HG03064 (cell line): Measurements from ENCODE around the gene MPP1.

Experiments
- ATAC-seq: cut with Tn5 transposase; IDR thresholded peaks from one replicate; pipeline ENCODE4 v1.9.1; 2021; ENCODE audit warnings: low read depth; ENCODE audit not compliant: unreplicated experiment

The MPP1 gene

GRCh38 chrX:154776753-154777152, 28.5 kb downstream of the MPP1 start:
- no peak for ATAC-seq

GRCh38 chrX:154775419-154776349, 29.6 kb downstream of the MPP1 start:
- ATAC-seq = no peak

GRCh38 chrX:154774622-154775021, 30.7 kb downstream of the MPP1 start:
- ATAC-seq = no peak

- peak; percentile 76 for ATAC-seq
Observed at GRCh38 chrX:154762537-154763296, 42.6 kb downstream of the MPP1 start, which contains the start of gene DKC1. Gene DKC1, plus strand, starts transcription at chrX:154762864. Its CDS starts 102 bp downstream, at chrX:154762966.

- ATAC-seq = no peak
Observed at GRCh38 chrX:154761977-154762536, 43.2 kb downstream of the MPP1 start.

- no peak for ATAC-seq
Observed at GRCh38 chrX:154758696-154759095, 46.6 kb downstream of the MPP1 start.

- no peak for ATAC-seq
Observed at GRCh38 chrX:154751669-154752271, 53.5 kb downstream of the MPP1 start.

GRCh38 chrX:154751203-154751668, 54.0 kb downstream of the MPP1 start:
- no peak for ATAC-seq

GRCh38 chrX:154750301-154751202, 54.7 kb downstream of the MPP1 start, which contains the start of gene GAB3:
Gene GAB3, minus strand, starts transcription at chrX:154751077. Its CDS starts 52 bp downstream, at chrX:154751025.
- peak; percentile 56 for ATAC-seq

- no peak for ATAC-seq
Observed at GRCh38 chrX:154749856-154750255, 55.4 kb downstream of the MPP1 start.

GRCh38 chrX:154748712-154749339, 56.5 kb downstream of the MPP1 start:
- no peak for ATAC-seq

GRCh38 chrX:154742613-154743012, 62.7 kb downstream of the MPP1 start:
- no peak for ATAC-seq

GRCh38 chrX:154739952-154740465, 65.3 kb downstream of the MPP1 start:
- ATAC-seq = no peak

GRCh38 chrX:154738011-154738738, 67.1 kb downstream of the MPP1 start:
- ATAC-seq = no peak

GRCh38 chrX:154737136-154737535, 68.1 kb downstream of the MPP1 start:
- no peak for ATAC-seq

- no peak for ATAC-seq
Observed at GRCh38 chrX:154735695-154736393, 69.4 kb downstream of the MPP1 start.

- ATAC-seq = no peak
Observed at GRCh38 chrX:154734061-154734781, 71.1 kb downstream of the MPP1 start.
